GM23338 (cell line): ENCODE results near the gene PHKG2. TPM values are rescaled to one million over a fixed set of nuclear protein-coding genes. Genes with fewer than 3 reads are reported as not detected.

Experiments used
- ATAC-seq: fragments of 200-7000 bp; cut with Tn5 transposase; 3 replicates; pipeline ENCODE4 v1.9.1; 2020
- DNase-seq: peaks from one replicate; pipeline ENCODE4 v3.0.0-alpha.2; 2015; ENCODE audit warnings: low spot score
- H2AFZ ChIP-seq: fragments of 200-600 bp; sonication (generic); 2 replicates; pipeline ENCODE4 v1.8.0; 2016; ENCODE audit warnings: antibody characterized with exemption, mild to moderate bottlenecking, moderate library complexity
- H3F3A ChIP-seq: fragments of 200-600 bp; sonication (generic); replicated peaks from 2 replicates; pipeline ENCODE4 v1.8.0; 2017; ENCODE audit warnings: antibody characterized with exemption, mixed run types, low read depth
- H3K27ac ChIP-seq: fragments of 200-600 bp; sonication (generic); 2 replicates; pipeline ENCODE4 v1.6.1; 2016; ENCODE audit warnings: low read depth
- H3K27me3 ChIP-seq: fragments of 200-600 bp; sonication (generic); 2 replicates; pipeline ENCODE4 v1.8.0; 2016; ENCODE audit warnings: mild to moderate bottlenecking, mixed run types, moderate library complexity; ENCODE audit not compliant: insufficient read depth
- H3K36me3 ChIP-seq: fragments of 200-600 bp; sonication (generic); 2 replicates; pipeline ENCODE4 v1.8.0; 2016; ENCODE audit warnings: mild to moderate bottlenecking; ENCODE audit not compliant: insufficient read depth
- H3K4me1 ChIP-seq: fragments of 200-600 bp; sonication (generic); 2 replicates; pipeline ENCODE4 v1.8.0; 2016; ENCODE audit warnings: mild to moderate bottlenecking, moderate library complexity; ENCODE audit not compliant: insufficient read depth
- H3K4me2 ChIP-seq: fragments of 200-600 bp; sonication (generic); 2 replicates; pipeline ENCODE4 v1.7.1; 2017; ENCODE audit warnings: mixed run types
- H3K4me3 ChIP-seq: fragments of 200-600 bp; sonication (generic); 2 replicates; pipeline ENCODE4 v1.6.1; 2016; ENCODE audit warnings: mixed run types
- H3K79me2 ChIP-seq: fragments of 200-600 bp; sonication (generic); replicated peaks from 2 replicates; pipeline ENCODE4 v1.8.0; 2017; ENCODE audit warnings: mild to moderate bottlenecking; ENCODE audit not compliant: insufficient read depth
- H3K9me2 ChIP-seq: fragments of 200-600 bp; sonication (generic); 2 replicates; pipeline ENCODE4 v1.8.0; 2017; ENCODE audit not compliant: insufficient read depth
- H4K20me1 ChIP-seq: fragments of 200-600 bp; sonication (generic); replicated peaks from 2 replicates; pipeline ENCODE4 v1.8.0; 2017; ENCODE audit warnings: mild to moderate bottlenecking; ENCODE audit not compliant: insufficient read depth
- H3K27ac Mint-ChIP-seq: 2 replicates; pipeline ENCODE4 v1.8.0; 2020; ENCODE audit warnings: inconsistent platforms, mild to moderate bottlenecking, moderate library complexity, mixed read lengths
- H3K27me3 Mint-ChIP-seq: 3 replicates; pipeline ENCODE4 v1.8.0; 2022; ENCODE audit warnings: low read depth, mild to moderate bottlenecking, moderate library complexity, mixed read lengths, inconsistent platforms; ENCODE audit not compliant: insufficient read depth, poor library complexity
- H3K36me3 Mint-ChIP-seq: 3 replicates; pipeline ENCODE4 v1.8.0; 2021; ENCODE audit warnings: low read depth, mild to moderate bottlenecking, inconsistent platforms, moderate library complexity, mixed read lengths
- H3K4me1 Mint-ChIP-seq: 3 replicates; pipeline ENCODE4 v1.8.0; 2020; ENCODE audit warnings: mild to moderate bottlenecking, inconsistent platforms, mixed read lengths
- H3K4me3 Mint-ChIP-seq: 3 replicates; pipeline ENCODE4 v1.8.0; 2021; ENCODE audit warnings: moderate library complexity, mild to moderate bottlenecking, inconsistent platforms, mixed read lengths
- H3K9me3 Mint-ChIP-seq: 3 replicates; pipeline ENCODE4 v1.8.0; 2020; ENCODE audit warnings: moderate library complexity, mild to moderate bottlenecking, inconsistent platforms, mixed read lengths
- CREB1 ChIP-seq: fragments of 250-450 bp; sonication (Bioruptor Pico); IDR thresholded peaks from 2 replicates; pipeline ENCODE4 v1.5.0; 2020; ENCODE audit warnings: low read depth, mild to moderate bottlenecking, moderate library complexity
- ETS1 ChIP-seq: IDR thresholded peaks from 2 replicates; pipeline ENCODE4 v1.6.1; 2016; ENCODE audit warnings: antibody characterized with exemption
- EZH2 ChIP-seq: fragments of 200-600 bp; sonication (generic); IDR thresholded peaks from one replicate; pipeline ENCODE4 v1.8.0; 2017; ENCODE audit warnings: antibody characterized with exemption, mild to moderate bottlenecking, low read depth; ENCODE audit not compliant: unreplicated experiment
- EZH2phosphoT487 ChIP-seq: fragments of 200-600 bp; sonication (generic); IDR thresholded peaks from one replicate; pipeline ENCODE4 v1.8.1; 2018; ENCODE audit warnings: antibody characterized with exemption; ENCODE audit not compliant: unreplicated experiment
- JUNB ChIP-seq: IDR thresholded peaks from one replicate; pipeline ENCODE4 v1.6.1; 2016; ENCODE audit warnings: antibody characterized with exemption; ENCODE audit not compliant: unreplicated experiment
- NANOG ChIP-seq: IDR thresholded peaks from 2 replicates; pipeline ENCODE4 v1.6.1; 2016; ENCODE audit warnings: antibody characterized with exemption, borderline replicate concordance
- POLR2AphosphoS5 ChIP-seq: IDR thresholded peaks from 2 replicates; pipeline ENCODE4 v1.6.1; 2016; ENCODE audit warnings: antibody characterized with exemption, low read depth
- REST ChIP-seq: IDR thresholded peaks from one replicate; pipeline ENCODE4 v1.6.1; 2018; ENCODE audit warnings: antibody characterized with exemption; ENCODE audit not compliant: unreplicated experiment
- ZNF462 ChIP-seq: fragments of 250-450 bp; sonication (Bioruptor Pico); IDR thresholded peaks from 2 replicates; pipeline ENCODE4 v1.5.0; 2020; ENCODE audit warnings: mild to moderate bottlenecking, moderate library complexity
- polyA plus RNA-seq: library from polyadenylated mRNA; unstranded; fragments of >200 nt; fragmentation: Nextera tagmentation; extraction: Ambion mirVana; gene quantifications from 2 replicates; pipeline ENCODE4 v1.2.1, GENCODE V29; 2016
- total RNA-seq: library from RNA; depleted of rRNA; stranded (reverse); fragments of >200 nt; shearing (Covaris generic); gene quantifications from 2 replicates; pipeline ENCODE4 v1.2.3, GENCODE V29; 2014

The PHKG2 gene
- total and polyA plus RNA-seq, 2 experiments from 2014 or later, result 26.9 to 27.0 TPM

- H3K4me3 Mint-ChIP-seq, result no peak overlapping the region; the same call in 2 of the 3 replicates
- H3K36me3 ChIP-seq, result peaks cover 44% of the 10 kb centered on the region
- no peak for ATAC-seq
These were observed 18.7 kb downstream of the PHKG2 start for GRCh38 chr16:30766933-30767284.

GRCh38 chr16:30767767-30768465 lies 19.7 kb downstream of the PHKG2 start:
- Histone ChIP-seq H3K36me3 (peaks cover 44% of the 10 kb centered on the region), H3K4me3 (no peak overlapping the region), H3K4me1 (no peaks in the 10 kb centered on the region), H3F3A (no peaks in the 10 kb centered on the region), H3K27me3 (no peaks in the 10 kb centered on the region), H3K79me2 (peaks cover 18% of the 10 kb centered on the region), H4K20me1 (peaks cover 19% of the 10 kb centered on the region), H3K27ac (no peak overlapping the region), H3K9me2 (no peaks in the 10 kb centered on the region), H2AFZ (no peak overlapping the region), H3K4me2 (no peak overlapping the region)
- Mint-ChIP-seq H3K9me3 (no peaks in the 10 kb centered on the region; the same call in 2 of the 3 replicates), H3K4me1 (peaks cover 4% of the 10 kb centered on the region), H3K27ac (no peak overlapping the region), H3K36me3 (peaks cover 98% of the 10 kb centered on the region), H3K27me3 (peaks cover 6% of the 10 kb centered on the region), H3K4me3 (no peak overlapping the region)
- ATAC-seq (no peak), DNase-seq (no peak)
- TF ChIP-seq ETS1 (no peak), EZH2phosphoT487 (no peak), REST (no peak), ZNF462 (CRISPR knock-in tag) (no peak), JUNB (no peak)

More at GRCh38 chr16:30766933-30767284, 18.7 kb downstream of the PHKG2 start:
- H3K27ac ChIP-seq, result no peak overlapping the region
- Mint-ChIP-seq H3K9me3 (no peaks in the 10 kb centered on the region; the same call in 2 of the 3 replicates), H3K36me3 (peaks cover 92% of the 10 kb centered on the region), H3K27ac (no peak overlapping the region), H3K4me1 (peaks cover 6% of the 10 kb centered on the region), H3K27me3 (peaks cover 12% of the 10 kb centered on the region)
- no peak overlapping the region for H3K4me3 ChIP-seq
- H3K4me1 ChIP-seq, result no peaks in the 10 kb centered on the region
- no peaks in the 10 kb centered on the region for H3K27me3 ChIP-seq
- peaks cover 24% of the 10 kb centered on the region for H3K79me2 ChIP-seq
- no peaks in the 10 kb centered on the region for H3K9me2 ChIP-seq
- H3F3A ChIP-seq, result no peaks in the 10 kb centered on the region
- H3K4me2 ChIP-seq, result no peak overlapping the region
- no peak for TF ChIP-seq CREB1 (CRISPR knock-in tag)
- no peak for TF ChIP-seq POLR2AphosphoS5
- TF ChIP-seq NANOG, result no peak
- no peak for TF ChIP-seq ETS1
- no peak for TF ChIP-seq JUNB
- no peak for TF ChIP-seq EZH2
- DNase-seq, result no peak
- peaks cover 21% of the 10 kb centered on the region for H4K20me1 ChIP-seq
- H2AFZ ChIP-seq, result no peak overlapping the region
